OCI-LY1 (cell line): ENCODE data around the gene HERC5.

Experiments used
- H2AFZ ChIP-seq: fragments of 200-600 bp; sonication (generic), shearing (Covaris generic); 2 replicates; pipeline ENCODE4 v1.6.0; 2014; ENCODE audit warnings: antibody characterized with exemption, mild to moderate bottlenecking, low read length
- H3F3A ChIP-seq: fragments of 200-600 bp; sonication (generic), shearing (Covaris generic); 2 replicates; pipeline ENCODE4 v1.6.0; 2014; ENCODE audit warnings: mild to moderate bottlenecking, antibody characterized with exemption, low read length, moderate library complexity; ENCODE audit not compliant: insufficient read depth
- H3K27ac ChIP-seq: fragments of 200-600 bp; sonication (generic); 2 replicates; pipeline ENCODE4 v1.5.1; 2014; ENCODE audit warnings: low read length, mixed run types, mild to moderate bottlenecking, low read depth; ENCODE audit not compliant: poor library complexity, severe bottlenecking
- H3K27me3 ChIP-seq: fragments of 200-600 bp; sonication (generic); 2 replicates; pipeline ENCODE4 v1.6.0; 2014; ENCODE audit warnings: antibody characterized with exemption, mild to moderate bottlenecking, low read length, moderate library complexity; ENCODE audit not compliant: insufficient read depth
- H3K36me3 ChIP-seq: fragments of 200-600 bp; sonication (generic); 2 replicates; pipeline ENCODE4 v1.6.1; 2014; ENCODE audit warnings: mild to moderate bottlenecking, antibody characterized with exemption, low read length, moderate library complexity, mixed read lengths; ENCODE audit not compliant: insufficient read depth
- H3K4me1 ChIP-seq: fragments of 200-600 bp; sonication (generic); 2 replicates; pipeline ENCODE4 v1.5.1; 2014; ENCODE audit warnings: mild to moderate bottlenecking, low read length, moderate library complexity; ENCODE audit not compliant: insufficient read depth, severe bottlenecking
- H3K4me2 ChIP-seq: fragments of 200-600 bp; sonication (generic), shearing (Covaris generic); 2 replicates; pipeline ENCODE4 v1.6.1; 2014; ENCODE audit warnings: low read length
- H3K4me3 ChIP-seq: fragments of 200-600 bp; sonication (generic); 2 replicates; pipeline ENCODE4 v1.5.1; 2014; ENCODE audit warnings: low read length, low read depth, mild to moderate bottlenecking, mixed read lengths; ENCODE audit not compliant: poor library complexity, severe bottlenecking
- H3K79me2 ChIP-seq: fragments of 200-600 bp; shearing (Covaris generic); 2 replicates; pipeline ENCODE4 v1.6.1; 2016; ENCODE audit warnings: mixed run types, low read length, mixed read lengths; ENCODE audit not compliant: insufficient read depth
- H3K9ac ChIP-seq: fragments of 200-600 bp; sonication (generic), shearing (Covaris generic); 2 replicates; pipeline ENCODE4 v1.6.1; 2014; ENCODE audit warnings: mild to moderate bottlenecking, low read length, mixed read lengths
- H3K9me2 ChIP-seq: fragments of 200-600 bp; sonication (generic), shearing (Covaris generic); 2 replicates; pipeline ENCODE4 v1.6.1; 2014; ENCODE audit warnings: low read depth, mild to moderate bottlenecking, low read length, mixed read lengths
- H3K9me3 ChIP-seq: fragments of 200-600 bp; shearing (Covaris generic); 2 replicates; pipeline ENCODE4 v1.6.1; 2014; ENCODE audit warnings: low read length, mixed read lengths
- H4K20me1 ChIP-seq: fragments of 200-600 bp; sonication (generic), shearing (Covaris generic); 2 replicates; pipeline ENCODE4 v1.6.0; 2016; ENCODE audit warnings: mild to moderate bottlenecking, low read length; ENCODE audit not compliant: insufficient read depth
- CTCF ChIP-seq: fragments of 200-600 bp; sonication (generic), shearing (Covaris generic); IDR thresholded peaks from 2 replicates; pipeline ENCODE4 v1.5.1; 2017; ENCODE audit warnings: mild to moderate bottlenecking, antibody characterized with exemption, low read length, moderate library complexity, mixed read lengths
- EZH2 ChIP-seq: fragments of 200-600 bp; sonication (generic), shearing (Covaris generic); IDR thresholded peaks from 2 replicates; pipeline ENCODE4 v1.8.0; 2017; ENCODE audit warnings: borderline replicate concordance, mixed run types, mild to moderate bottlenecking, antibody characterized with exemption, low read length, moderate library complexity, mixed read lengths

The HERC5 gene

DNA sequence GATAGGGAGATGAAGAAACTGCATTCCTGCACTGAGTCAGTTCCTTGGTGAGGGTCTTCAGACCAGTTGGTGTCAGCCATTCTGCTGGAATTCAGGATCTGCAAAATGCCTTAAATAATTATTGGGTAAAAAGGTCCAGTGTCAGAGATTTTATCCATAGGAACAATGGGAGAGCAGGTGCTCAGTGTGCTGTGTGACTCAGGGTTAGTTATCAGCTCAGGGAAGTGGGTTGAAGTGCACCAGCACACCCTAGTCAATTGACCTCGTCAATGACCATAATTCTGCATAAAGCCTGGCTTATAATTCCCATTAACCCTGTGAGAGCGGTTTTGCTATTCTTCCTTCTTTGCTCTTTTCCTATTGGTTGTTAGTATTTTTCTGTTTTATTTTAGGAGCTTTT lies 40.9 kb upstream of the HERC5 start:
- no peak for TF ChIP-seq EZH2
- no peak for TF ChIP-seq CTCF
- H3K9ac ChIP-seq, result no peak overlapping the region
- H3K27me3 ChIP-seq, result no peaks in the 10 kb centered on the region

DNA sequence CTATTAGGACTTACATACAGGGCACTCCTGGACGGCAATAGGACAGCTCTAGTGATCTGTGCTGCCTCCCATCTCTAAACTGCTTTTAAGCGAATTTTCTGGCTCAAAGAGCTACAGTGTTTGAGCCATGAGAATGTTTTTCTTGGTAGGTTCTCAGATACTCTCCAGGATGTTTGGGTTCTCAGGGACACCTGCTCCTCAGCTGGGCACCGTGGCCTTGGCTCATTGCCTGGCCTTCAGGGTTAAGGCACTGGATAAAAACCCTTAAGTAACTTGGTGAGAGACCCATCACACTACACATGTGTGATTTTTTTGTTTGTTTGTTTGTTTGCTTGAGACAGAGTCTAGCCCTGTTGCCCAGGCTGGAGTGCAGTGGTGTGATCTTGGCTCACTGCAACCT lies 38.5 kb upstream of the HERC5 start:
- no peaks in the 10 kb centered on the region for H3K36me3 ChIP-seq
- no peaks in the 10 kb centered on the region for H3K79me2 ChIP-seq
- H3F3A ChIP-seq, result no peaks in the 10 kb centered on the region
- no peaks in the 10 kb centered on the region for H3K27me3 ChIP-seq
- no peak for TF ChIP-seq EZH2
- TF ChIP-seq CTCF, result no peak
- H3K9me3 ChIP-seq, result no peaks in the 10 kb centered on the region
- H3K27ac ChIP-seq, result no peak overlapping the region
- H3K9ac ChIP-seq, result no peak overlapping the region
- no peaks in the 10 kb centered on the region for H3K9me2 ChIP-seq
- H4K20me1 ChIP-seq, result no peaks in the 10 kb centered on the region
- no peaks in the 10 kb centered on the region for H3K4me1 ChIP-seq
- H3K4me2 ChIP-seq, result no peak overlapping the region
- no peak overlapping the region for H2AFZ ChIP-seq
- H3K4me3 ChIP-seq, result no peak overlapping the region

More for the DNA sequence above, 40.9 kb upstream of the HERC5 start:
- H4K20me1 ChIP-seq, result no peaks in the 10 kb centered on the region
- H3K4me2 ChIP-seq, result no peak overlapping the region
- H3K4me3 ChIP-seq, result no peak overlapping the region
- no peaks in the 10 kb centered on the region for H3K36me3 ChIP-seq
- no peaks in the 10 kb centered on the region for H3F3A ChIP-seq
- H3K79me2 ChIP-seq, result no peaks in the 10 kb centered on the region
- H3K27ac ChIP-seq, result no peak overlapping the region
- H3K4me1 ChIP-seq, result no peaks in the 10 kb centered on the region
- H3K9me2 ChIP-seq, result no peaks in the 10 kb centered on the region
- no peaks in the 10 kb centered on the region for H3K9me3 ChIP-seq
- H2AFZ ChIP-seq, result no peak overlapping the region

- Histone ChIP-seq H3K79me2 (no peaks in the 10 kb centered on the region), H3K4me1 (no peaks in the 10 kb centered on the region), H2AFZ (no peak overlapping the region), H4K20me1 (no peaks in the 10 kb centered on the region), H3K9me3 (no peaks in the 10 kb centered on the region), H3K4me2 (no peak overlapping the region), H3K27me3 (no peaks in the 10 kb centered on the region), H3K9me2 (no peaks in the 10 kb centered on the region), H3K27ac (no peak overlapping the region), H3K4me3 (no peak overlapping the region), H3F3A (no peaks in the 10 kb centered on the region), H3K36me3 (no peaks in the 10 kb centered on the region), H3K9ac (no peak overlapping the region)
- no peak for TF ChIP-seq CTCF
- no peak for TF ChIP-seq EZH2
Observed at GRCh38 chr4:88419874-88420273, 37.0 kb upstream of the HERC5 start.
